Measurements from ENCODE around the gene KITLG. TPM values are rescaled to one million over a fixed set of nuclear protein-coding genes. Genes with fewer than 3 reads are reported as not detected.

Gene KITLG
- total and polyA plus RNA-seq, 2 of the 8 experiments (the other 6 are each of a cell fraction or from before 2014, with no cell fraction given): 1.3 to 7.8 TPM

GRCh38 chr12:88574278-88574677, 6.0 kb downstream of the KITLG start:
- Histone ChIP-seq H3K27ac (ENCODE audit: low read depth, low read length) (no peak overlapping the region), H2AK5ac (ENCODE audit: low read depth, low read length) (no peak overlapping the region), H3K4ac (replicated peaks; ENCODE audit: insufficient read length, low read depth, low read length) (no peak overlapping the region), H2AFZ (ENCODE audit: low read length) (no peak overlapping the region), H3K56ac (replicated peaks; ENCODE audit: insufficient read length, low read depth, low read length) (no peak overlapping the region), H3K27me3 (replicated peaks in 1 of 4; ENCODE audit: control insufficient read depth in 3 of 4, extremely low read depth in 1 of 4, insufficient read depth in 3 of 4, low read length in 3 of 4) (no peaks in the 10 kb centered on the region), H3K79me2 (ENCODE audit: control insufficient read depth in 1 of 2, insufficient read depth in 2 of 2, low read length in 2 of 2) (peaks cover 0 to 13% of the 10 kb centered on the region in 2 experiments; a peak in 1 of 4 replicates), H2BK15ac (ENCODE audit: low read length) (no peak overlapping the region), H3K23ac (ENCODE audit: insufficient read length) (no peak overlapping the region), H3K9me3 (ENCODE audit: insufficient read depth in 2 of 2, low read depth in 1 of 2, low read length in 1 of 2) (no peaks in the 10 kb centered on the region), H3K36me3 (ENCODE audit: control insufficient read depth in 2 of 4, insufficient read depth in 4 of 4, low read length in 3 of 4) (no peaks in the 10 kb centered on the region), H3K79me1 (ENCODE audit: low read depth, low read length) (no peaks in the 10 kb centered on the region), H2BK12ac (ENCODE audit: low read depth, low read length) (no peak overlapping the region), H3K23me2 (ENCODE audit: low read depth, low read length) (peaks cover 7% of the 10 kb centered on the region), H2BK20ac (ENCODE audit: low read length) (no peak overlapping the region), H3K4me1 (replicated peaks in 1 of 4; ENCODE audit: control insufficient read depth in 3 of 4, insufficient read depth in 4 of 4, low read length in 3 of 4) (peaks cover 2 to 15% (median 10%) of the 10 kb centered on the region in 4 experiments; a peak in 3 of 7 replicates), H2BK5ac (ENCODE audit: low read depth, low read length) (no peak overlapping the region), H2BK120ac (replicated peaks; ENCODE audit: low read depth, low read length) (no peak overlapping the region), H3K14ac (ENCODE audit: insufficient read length) (no peak overlapping the region), H3K4me2 (ENCODE audit: insufficient read depth in 1 of 2, low read depth in 2 of 2, low read length in 2 of 2) (no peak overlapping the region), H4K91ac (replicated peaks; ENCODE audit: insufficient read length, low read length) (no peak overlapping the region), H4K5ac (ENCODE audit: insufficient read length, low read depth, low read length) (no peak overlapping the region), H4K20me1 (replicated peaks in 1 of 2; ENCODE audit: control insufficient read depth in 1 of 2, insufficient read depth in 2 of 2, low read length in 2 of 2) (no peaks in the 10 kb centered on the region), H3K4me3 (ENCODE audit: extremely low read depth in 1 of 4, insufficient read depth in 2 of 4, low read depth in 3 of 4, low read length in 4 of 4) (no peak overlapping the region), H4K8ac (ENCODE audit: extremely low read depth, insufficient read depth, low read length) (no peak overlapping the region), H3K9ac (replicated peaks in 1 of 4; ENCODE audit: extremely low read depth in 1 of 4, low read depth in 3 of 4, low read length in 3 of 4) (no peak overlapping the region), H3K18ac (ENCODE audit: extremely low read depth, low read length) (no peak overlapping the region; the same call in 1 of the 2 replicates)
- DNase-seq (ENCODE audit: low read depth in 1 of 2, low spot score in 2 of 2) (no peak), FAIRE-seq (no peak)
- 95% methylated on average over 2 of the region's 2 CpGs; no CpG with 5 or more reads in 1 of the 2 experiments for whole genome bisulfite sequencing, 2 experiments (ENCODE audit: extremely low coverage in 1 of 2, insufficient coverage in 1 of 2, insufficient read length in 1 of 2, insufficient replicate concordance in 2 of 2, low coverage in 1 of 2, low lambda C conversion rate in 2 of 2, missing lambda C conversion rate in 1 of 2)
- no peak for TF ChIP-seq SIN3A (conservative IDR thresholded peaks at IDR 0.05 in 1 of 2, IDR thresholded peaks at IDR 0.05 in 1 of 2; ENCODE audit: low read depth in 1 of 2, low read length in 2 of 2)
- no peak for TF ChIP-seq JUND (IDR thresholded peaks at IDR 0.05; ENCODE audit: low read length)
- no peak for TF ChIP-seq RBBP5 (IDR thresholded peaks at IDR 0.05; ENCODE audit: borderline replicate concordance, low read depth, low read length)
- no peak for TF ChIP-seq MAX (IDR thresholded peaks at IDR 0.05)
- CTCF ChIA-PET (ENCODE audit: partially characterized antibody): interaction anchor here (0.6 to 1.3 kb wide), 3 partner anchors 8 to 408 kb away, joined by 3 read pairs; no protein-coding TSS in a partner anchor
- POLR2A ChIA-PET (ENCODE audit: partially characterized antibody): no interaction called here
